Muscle of back (tissue), 11 donors: ENCODE results near the gene INSL3. TPM values are rescaled to one million over a fixed set of nuclear protein-coding genes. Genes with fewer than 3 reads are reported as not detected.
"Not testable (repeated sequence)": the region's sequence is repeated elsewhere in the genome, so short reads cannot be mapped to it uniquely, and the experiment has no call there.

ENCODE experiments used
- DNase-seq, 3 donors: peaks; one replicate each; pipeline versions ENCODE4 v3.0.0 to v3.0.0-alpha.2; 2013
- polyA plus RNA-seq, 10 donors: library from polyadenylated mRNA; unstranded; fragments of 120-200 nt; gene quantifications; one replicate each; pipeline ENCODE4 v1.2.1, GENCODE V29; 2013; ENCODE audit not compliant: insufficient read length in 10 of 10

INSL3 gene
- polyA plus RNA-seq, 10 donors = 0.16 to 0.24 TPM; not detected in 8

DNA sequence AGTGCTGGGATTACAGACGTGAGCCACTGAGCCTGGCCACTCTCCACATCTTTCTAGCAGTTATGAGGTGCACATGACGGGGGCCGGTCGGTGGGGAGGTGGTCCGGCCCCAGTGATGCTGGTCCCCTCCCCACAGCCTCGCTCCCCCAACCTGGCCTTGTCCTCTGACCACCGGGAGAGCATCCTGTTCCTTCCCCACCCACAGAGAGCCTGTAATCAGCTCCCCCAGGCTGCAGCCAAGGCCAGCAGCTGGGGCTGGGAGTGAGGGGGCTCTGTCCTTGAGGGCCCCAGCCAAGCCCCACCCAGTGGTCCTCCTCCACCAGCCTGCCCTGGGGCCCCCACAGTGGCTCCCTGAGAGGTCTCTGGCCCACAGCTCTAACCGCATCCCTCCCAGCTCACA, 3.0 kb upstream of the INSL3 start:
- DNase-seq = no peak

DNA sequence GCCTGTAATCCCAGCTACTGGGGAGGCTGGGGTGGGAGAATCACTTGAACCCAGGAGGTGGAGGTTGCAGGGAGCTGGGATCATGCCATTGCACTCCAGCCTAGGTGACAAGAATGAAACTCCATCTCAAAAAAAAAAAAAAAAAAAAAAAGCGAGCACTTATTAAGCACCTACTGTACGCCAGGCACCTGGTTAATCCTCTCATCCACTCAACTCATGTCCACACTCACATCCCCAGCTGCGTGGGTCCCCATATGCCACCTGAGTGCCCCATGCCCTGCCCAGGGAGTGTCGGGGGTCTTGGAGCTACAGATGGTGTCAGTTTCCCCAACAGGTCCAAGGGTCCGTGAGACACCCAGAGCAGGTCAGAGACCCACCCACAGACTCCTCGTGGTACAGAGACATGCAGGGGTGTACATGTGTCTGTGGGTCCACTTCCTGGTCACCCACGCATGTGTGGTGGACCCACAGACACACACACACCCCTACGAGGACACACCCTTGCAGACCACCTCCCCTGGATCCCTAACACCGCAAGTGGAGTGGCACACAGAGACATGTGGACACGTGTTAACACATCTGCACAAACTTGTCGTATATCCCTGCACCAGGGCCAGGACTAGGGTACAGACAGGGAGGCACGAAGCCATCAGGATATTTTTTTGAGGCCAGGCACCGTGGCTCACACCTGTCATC, 3.5 kb downstream of the INSL3 start:
- no peak for DNase-seq

DNA sequence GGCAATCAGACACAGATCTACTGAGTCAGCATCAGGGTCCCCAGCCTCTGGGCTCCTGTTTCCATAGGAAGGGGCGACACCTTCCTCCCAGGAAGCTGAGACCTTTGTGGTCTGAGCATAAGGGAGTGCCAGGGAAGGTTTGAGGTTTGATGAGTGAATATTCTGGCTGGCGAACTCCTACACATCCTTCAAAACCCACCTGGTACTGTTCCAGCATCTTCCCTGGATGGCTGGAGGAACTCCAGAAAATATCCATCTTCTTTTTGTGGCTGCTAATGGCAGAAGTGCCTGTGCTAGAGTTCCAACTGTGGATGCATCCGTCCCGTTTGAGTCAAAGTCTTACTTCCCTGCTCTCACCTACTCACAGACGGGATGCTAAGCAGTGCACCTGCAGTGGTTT, 9.2 kb downstream of the INSL3 start:
- DNase-seq = no peak

DNA sequence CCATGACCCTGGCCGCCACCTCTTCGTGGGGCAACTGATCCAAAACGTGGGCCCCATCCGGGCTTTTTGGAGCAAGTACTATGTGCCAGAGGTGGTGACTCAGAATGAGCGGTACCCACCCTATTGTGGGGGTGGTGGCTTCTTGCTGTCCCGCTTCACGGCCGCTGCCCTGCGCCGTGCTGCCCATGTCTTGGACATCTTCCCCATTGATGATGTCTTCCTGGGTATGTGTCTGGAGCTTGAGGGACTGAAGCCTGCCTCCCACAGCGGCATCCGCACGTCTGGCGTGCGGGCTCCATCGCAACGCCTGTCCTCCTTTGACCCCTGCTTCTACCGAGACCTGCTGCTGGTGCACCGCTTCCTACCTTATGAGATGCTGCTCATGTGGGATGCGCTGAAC, 9.6 kb downstream of the INSL3 start:
- DNase-seq = no peak

DNA sequence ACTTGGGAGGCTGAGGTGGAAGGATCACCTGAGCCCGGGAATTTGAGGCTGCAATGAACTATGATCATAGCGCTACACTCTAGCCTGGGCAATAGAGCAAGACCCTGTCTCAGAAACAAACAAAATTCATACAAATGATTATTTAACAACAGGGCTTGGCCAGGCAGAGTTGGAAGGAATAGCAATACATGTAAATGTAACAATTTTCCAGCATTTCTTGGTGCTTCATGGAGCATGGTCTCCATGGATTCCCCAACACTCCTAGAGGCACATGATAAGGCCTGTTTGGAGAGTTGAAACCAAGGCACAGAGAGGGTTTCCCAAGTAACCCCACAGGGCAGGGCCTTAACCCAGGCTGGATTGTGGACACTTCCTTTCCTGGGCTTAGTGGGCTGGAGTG, 10.2 kb downstream of the INSL3 start:
- DNase-seq = no peak

DNA sequence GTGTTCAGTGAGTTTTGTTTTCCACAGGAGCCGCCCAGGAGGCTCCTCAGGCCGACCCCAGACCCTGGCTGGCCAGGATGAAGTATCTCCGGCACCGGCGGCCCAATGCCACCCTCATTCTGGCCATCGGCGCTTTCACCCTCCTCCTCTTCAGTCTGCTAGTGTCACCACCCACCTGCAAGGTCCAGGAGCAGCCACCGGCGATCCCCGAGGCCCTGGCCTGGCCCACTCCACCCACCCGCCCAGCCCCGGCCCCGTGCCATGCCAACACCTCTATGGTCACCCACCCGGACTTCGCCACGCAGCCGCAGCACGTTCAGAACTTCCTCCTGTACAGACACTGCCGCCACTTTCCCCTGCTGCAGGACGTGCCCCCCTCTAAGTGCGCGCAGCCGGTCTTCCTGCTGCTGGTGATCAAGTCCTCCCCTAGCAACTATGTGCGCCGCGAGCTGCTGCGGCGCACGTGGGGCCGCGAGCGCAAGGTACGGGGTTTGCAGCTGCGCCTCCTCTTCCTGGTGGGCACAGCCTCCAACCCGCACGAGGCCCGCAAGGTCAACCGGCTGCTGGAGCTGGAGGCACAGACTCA, 13.5 kb downstream of the INSL3 start:
- DNase-seq = no peak

- DNase-seq = no peak
These were observed 14.4 kb downstream of the INSL3 start for GRCh38 chr19:17806945-17807344.

GRCh38 chr19:17805427-17805826, 15.9 kb downstream of the INSL3 start:
- no peak for DNase-seq

DNA sequence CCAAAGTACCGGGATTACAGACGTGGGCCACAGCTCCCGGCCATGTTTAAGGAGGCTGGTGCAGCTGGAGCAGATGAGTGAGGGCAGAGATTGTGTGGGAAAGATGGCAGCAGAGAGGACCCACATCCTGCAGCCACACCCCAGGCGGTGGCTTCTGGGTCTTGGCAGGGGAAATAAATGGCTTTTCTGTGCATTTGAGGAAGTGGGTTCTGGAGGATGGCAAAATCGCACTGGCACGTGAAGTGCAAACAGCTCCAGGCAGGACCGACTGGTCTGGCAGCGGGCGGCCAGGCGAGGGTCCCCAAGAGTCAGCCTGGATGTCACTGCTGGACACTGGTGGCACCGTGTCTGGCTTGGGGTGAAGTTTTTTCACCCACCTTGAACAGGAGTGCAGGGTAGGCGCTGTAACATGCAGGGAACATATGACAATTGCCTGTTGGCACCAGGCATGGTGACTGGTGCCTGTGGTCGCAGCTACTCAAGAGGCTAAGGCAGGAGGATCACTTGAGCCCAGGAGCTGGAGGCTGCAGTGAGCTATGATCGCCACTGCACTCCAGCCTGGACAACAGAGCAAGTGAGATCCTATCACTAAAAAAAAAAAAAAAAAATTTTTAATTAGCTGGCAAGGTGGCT, 17.9 kb downstream of the INSL3 start:
- no peak for DNase-seq

GRCh38 chr19:17802137-17802858, 19.0 kb downstream of the INSL3 start:
- no peak for DNase-seq

DNA sequence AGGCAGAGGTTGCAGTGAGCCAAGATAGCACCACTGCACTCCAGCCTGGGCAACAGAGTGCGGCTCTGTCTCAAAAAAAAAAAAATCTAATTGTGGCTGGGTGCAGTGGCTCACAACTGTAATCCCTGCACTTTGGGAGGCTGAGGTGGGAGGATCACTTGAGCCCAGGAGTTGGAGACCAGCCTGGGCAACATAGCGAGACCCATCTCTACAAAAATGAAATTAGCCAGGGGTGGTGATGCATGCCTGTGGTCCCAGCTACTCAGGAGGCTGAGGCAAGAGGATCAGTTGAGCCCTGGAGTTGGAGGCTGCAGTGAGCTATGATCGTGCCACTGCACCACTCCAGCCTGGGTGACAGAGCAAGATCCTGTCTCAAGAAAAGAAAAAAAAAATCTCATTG, 22.7 kb downstream of the INSL3 start:
- DNase-seq = not testable (repeated sequence)

DNA sequence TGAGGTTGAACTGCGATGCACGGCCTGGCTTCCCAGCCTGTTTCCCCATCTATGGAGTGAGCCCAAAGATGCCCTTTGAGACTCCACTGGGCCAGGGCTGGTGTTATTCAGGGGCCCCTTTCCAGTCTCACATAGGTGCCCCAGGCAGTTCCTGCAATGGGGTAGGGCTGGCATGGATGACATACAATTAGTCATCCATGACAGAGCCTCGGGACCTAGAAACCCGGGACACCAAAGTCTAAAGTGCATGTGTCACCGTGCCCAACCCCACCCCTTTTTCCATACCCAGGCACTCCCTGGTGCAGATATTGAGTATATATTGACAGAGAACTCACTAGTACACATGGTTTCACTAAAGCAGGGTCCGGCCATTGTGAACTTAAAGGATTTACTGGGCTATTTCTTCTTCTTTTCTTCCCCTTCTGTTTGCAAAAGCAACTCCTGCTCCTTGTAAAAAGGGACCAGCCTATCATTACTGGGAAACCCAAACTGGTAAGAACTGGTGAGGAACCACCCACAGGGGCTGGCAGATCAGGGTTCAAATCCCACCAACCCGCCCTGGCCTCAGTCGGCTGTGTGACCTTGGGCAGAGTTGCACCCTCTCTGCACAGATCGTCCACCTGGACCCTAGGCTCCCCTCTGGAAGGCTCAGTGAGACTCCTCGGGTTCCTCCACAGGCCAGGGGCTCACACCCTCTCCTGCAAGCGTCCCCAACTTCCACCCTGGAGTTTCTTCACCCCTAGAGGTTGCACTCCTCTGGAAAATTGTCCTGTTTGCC, 23.7 kb downstream of the INSL3 start:
- DNase-seq = no peak

GRCh38 chr19:17796838-17797423, 24.4 kb downstream of the INSL3 start:
- DNase-seq = no peak

- no peak for DNase-seq
These were observed 25.1 kb downstream of the INSL3 start for GRCh38 chr19:17796013-17796837.

DNA sequence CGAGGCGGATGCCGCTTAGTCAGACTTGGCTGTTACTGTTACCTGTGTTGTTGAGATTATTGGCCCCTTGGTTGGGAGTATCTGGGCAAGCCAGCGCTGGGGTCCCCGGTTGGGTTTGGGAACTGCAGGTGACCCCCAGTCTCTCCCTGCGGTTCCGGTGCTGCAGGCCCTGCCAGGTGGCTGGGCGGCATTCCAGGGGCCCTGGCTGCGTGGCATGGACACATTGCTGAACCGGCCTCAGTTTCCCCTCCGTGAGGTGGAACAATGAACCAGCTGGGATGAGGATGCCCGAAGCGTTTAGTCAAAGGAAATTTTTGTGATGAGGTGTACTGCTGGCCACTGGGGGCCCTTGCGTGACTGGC, 25.8 kb downstream of the INSL3 start:
- DNase-seq = no peak

DNA sequence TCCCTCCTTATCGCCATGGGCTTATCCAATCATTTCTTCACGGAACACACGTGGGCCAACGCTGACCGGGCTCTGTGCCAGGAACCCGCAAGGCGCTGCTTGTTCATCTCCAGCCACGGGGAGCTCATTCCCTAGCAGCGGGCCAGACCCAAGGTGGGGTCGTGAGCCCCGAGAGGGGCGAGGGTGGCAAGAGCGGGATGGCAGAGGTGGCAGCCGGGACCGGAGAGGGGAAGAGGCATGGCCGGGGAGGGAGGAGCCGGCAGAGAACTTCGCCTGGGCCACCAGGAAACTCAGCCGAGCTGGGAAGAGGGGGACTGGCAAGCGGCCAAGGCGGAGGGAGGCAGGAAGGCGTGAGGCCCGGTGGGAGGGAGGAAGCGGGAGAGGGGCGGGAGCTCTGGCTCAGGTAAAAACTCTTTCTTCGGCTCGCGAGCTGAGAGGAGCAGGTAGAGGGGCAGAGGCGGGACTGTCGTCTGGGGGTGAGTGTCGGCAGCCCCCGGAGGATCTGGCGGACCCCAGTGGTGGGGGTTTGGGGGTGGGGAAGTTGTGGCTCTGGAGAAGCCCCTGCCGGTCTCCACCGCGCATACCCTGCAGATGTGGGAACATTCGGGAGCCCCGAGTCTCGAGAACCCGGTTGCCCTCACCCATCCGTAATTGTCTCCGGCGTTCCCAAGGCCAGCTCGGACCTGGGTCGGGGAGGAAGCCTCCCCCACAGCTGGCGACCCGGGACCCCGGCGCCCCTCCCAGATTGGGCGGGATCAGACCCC, 26.4 kb downstream of the INSL3 start, which contains the start of gene B3GNT3:
B3GNT3 (plus strand) TSS at position 408 of the 764 bp plus-strand sequence. CDS start 12,670 bp downstream, outside the sequence.
- DNase-seq = no peak

DNA sequence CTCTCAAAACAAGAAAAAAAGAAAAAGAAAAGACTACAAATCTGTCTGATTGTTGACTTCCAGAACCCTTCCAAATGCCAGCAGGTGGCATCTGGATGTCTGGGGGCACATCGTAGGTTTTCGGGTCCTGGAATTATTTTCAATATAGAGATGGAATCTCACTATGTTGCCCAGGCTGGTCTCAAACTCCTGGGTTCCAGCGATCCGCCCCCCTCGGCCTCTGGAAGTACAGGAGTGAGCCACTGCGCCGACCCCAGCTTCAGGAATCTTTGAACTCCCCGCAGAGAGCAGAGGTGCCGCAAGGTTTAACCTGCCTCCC, 26.9 kb downstream of the INSL3 start:
- no peak for DNase-seq

- DNase-seq = no peak
These were observed 31.1 kb downstream of the INSL3 start for GRCh38 chr19:17790059-17790780.

GRCh38 chr19:17788632-17789031, 32.7 kb downstream of the INSL3 start:
- DNase-seq = no peak
